Ascending aorta (tissue), 2 donors: ENCODE measurements around the gene CHD9. TPM values are rescaled to one million over a fixed set of nuclear protein-coding genes. Genes with fewer than 3 reads are reported as not detected.
"Not testable (repeated sequence)": the region's sequence is repeated elsewhere in the genome, so short reads cannot be mapped to it uniquely, and the experiment has no call there.

Experiments
- DNase-seq, 2 donors: peaks; one replicate each; pipeline ENCODE4 v3.0.0-alpha.2; 2019; ENCODE audit warnings: low spot score in 2 of 2
- H3K27ac ChIP-seq, 2 donors: fragments of 200-600 bp; sonication (generic); one replicate each; pipeline ENCODE4 v1.5.1; 2016 to 2017; ENCODE audit warnings: mild to moderate bottlenecking in 1 of 2
- H3K27me3 ChIP-seq: fragments of 200-600 bp; sonication (generic); one replicate; pipeline ENCODE4 v1.5.1; 2017
- H3K36me3 ChIP-seq, 2 donors: fragments of 200-600 bp; sonication (generic); one replicate each; pipeline ENCODE4 v1.5.1; 2016
- H3K4me1 ChIP-seq, 2 donors: fragments of 200-600 bp; sonication (generic); one replicate each; pipeline ENCODE4 v1.5.1; 2016 to 2017; ENCODE audit warnings: mild to moderate bottlenecking in 1 of 2
- H3K4me3 ChIP-seq, 2 donors: fragments of 200-600 bp; sonication (generic); one replicate each; pipeline ENCODE4 v1.5.1; 2016 to 2017; ENCODE audit warnings: mild to moderate bottlenecking in 1 of 2
- H3K9me3 ChIP-seq, 2 donors: fragments of 200-600 bp; sonication (generic); one replicate each; pipeline ENCODE4 v1.5.1; 2016
- CTCF ChIP-seq, 3 experiments: fragments of 200-600 bp in 2 of 3; fragments of 450-650 bp in 1 of 3; sonication (generic) in 2 of 3; IDR thresholded peaks; one replicate each; pipeline ENCODE4 v1.5.1; 2016 to 2019; ENCODE audit warnings: antibody characterized with exemption in 3 of 3, mild to moderate bottlenecking in 1 of 3, moderate library complexity in 1 of 3
- intact Hi-C: fragments of 100-400 bp; cut with DNase I; formaldehyde crosslinking; loops from one replicate; pipeline ENCODE4 v1.15.1; 2023
- total RNA-seq: library from RNA; depleted of rRNA; stranded (reverse); fragments of >200 nt; gene quantifications from one replicate; pipeline ENCODE4 v1.1.0, GENCODE V29; 2016

The CHD9 gene
- total RNA-seq, 1 donor from 2014 or later = 56.9 TPM

DNA sequence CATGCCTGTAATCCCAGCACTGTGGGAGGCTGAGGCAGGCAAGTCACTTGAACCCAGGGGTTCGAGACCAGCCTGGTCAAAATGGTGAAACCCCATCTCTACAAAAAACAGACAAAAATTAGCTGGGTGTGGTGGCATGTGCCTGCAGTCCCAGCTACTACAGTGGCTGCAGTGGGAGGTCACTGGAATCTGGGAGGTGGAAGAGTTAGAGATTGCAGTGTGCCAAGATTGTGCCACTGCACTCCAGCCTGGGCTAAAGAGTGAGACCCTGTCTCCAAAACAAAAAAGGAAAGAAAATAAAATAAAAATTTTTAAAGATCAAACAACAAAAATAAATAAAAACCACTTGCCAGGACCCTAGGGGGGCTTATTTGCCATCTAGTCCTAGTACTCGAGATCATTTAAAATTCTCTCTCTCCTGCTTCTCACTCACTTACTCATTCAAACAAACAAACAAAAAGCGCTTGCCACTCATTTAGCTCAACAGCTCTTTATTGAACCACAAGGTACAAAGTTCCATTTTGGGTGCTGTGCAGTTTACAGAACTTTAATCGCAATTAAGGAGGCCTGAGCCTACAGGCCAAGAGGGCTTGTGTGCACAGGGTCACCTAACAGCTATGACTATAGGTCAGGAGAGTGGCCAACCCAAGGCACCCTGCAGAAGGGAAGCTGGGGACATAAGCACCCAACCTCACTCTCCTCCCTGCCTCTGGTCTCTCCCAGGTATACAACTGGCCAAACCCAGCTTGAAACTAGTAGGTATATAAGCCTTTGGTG is 6.5 kb upstream of the CHD9 start:
- intact Hi-C loops = no loop called here
- Histone ChIP-seq H3K9me3 (no peaks in the 10 kb centered on the region), H3K27ac (no peak overlapping the region), H3K4me3 (no peak overlapping the region), H3K27me3 (no peaks in the 10 kb centered on the region), H3K4me1 (peaks cover 3 to 13% of the 10 kb centered on the region in 2 donors), H3K36me3 (no peaks in the 10 kb centered on the region)
- no peak for DNase-seq
- TF ChIP-seq CTCF (IDR thresholded peaks at IDR 0.05) = no peak

GRCh38 chr16:53051255-53051654 is 3.5 kb upstream of the CHD9 start:
- not testable (repeated sequence) for DNase-seq, H3K27ac ChIP-seq, H3K9me3 ChIP-seq, H3K4me3 ChIP-seq, H3K4me1 ChIP-seq, H3K27me3 ChIP-seq, H3K36me3 ChIP-seq
- intact Hi-C loops = loop anchor here (10.0 kb wide), 1 partner anchor 454 kb away; the partner anchor contains the start of gene AKTIP

DNA sequence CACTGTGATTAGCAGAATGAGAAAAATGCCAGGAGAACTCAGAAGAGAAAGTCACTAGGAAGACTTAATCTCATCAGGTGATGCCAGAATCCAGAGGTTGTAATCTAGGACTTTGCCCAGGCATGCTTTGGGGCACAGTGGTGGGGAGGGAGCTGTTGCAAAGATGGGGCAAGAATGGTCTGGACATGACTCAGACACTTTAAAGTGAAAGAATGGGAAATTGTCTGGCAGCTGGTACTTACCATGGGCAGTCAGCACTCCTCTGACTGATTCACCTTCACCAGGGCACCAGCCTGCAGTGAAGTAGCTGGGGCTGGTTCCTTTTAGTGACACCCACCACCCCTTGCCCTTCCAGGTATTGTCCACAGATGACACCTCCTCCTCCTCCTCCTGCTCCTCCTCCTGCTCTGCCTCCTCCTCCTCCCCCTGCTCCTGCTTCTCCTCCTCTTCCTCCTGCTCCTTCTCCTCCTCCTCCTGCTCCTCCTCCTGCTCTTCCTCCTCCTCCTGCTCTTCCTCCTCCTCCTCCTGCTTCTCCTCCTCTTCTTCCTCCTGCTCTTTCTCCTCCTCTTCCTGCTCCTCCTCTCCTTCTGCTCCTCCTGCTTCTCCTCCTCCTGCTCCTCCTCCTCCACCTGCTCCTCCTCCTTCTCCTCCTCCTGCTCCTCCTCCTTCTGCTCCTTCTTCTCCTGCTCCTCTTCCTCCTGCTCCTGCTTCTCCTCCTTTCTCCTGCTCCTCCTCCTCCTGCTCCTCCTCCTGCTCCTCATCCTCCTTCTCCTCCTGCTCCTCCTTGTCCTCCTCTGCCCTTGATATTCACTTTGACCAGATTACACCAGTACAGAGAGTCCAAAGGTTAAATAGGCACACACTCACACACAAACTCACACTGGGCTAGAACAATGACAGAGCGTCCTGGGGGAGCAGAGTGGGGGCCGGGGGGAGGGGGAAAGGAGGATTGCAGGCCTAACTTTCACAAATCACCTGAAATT is 2.0 kb upstream of the CHD9 start, which contains the start of gene CHD9NB:
Gene CHD9NB (minus strand): TSS at position 379 of the 983 bp plus-strand sequence. CDS start 8,739 bp downstream, outside the sequence.
- intact Hi-C loops = loop anchor here (10.0 kb wide), 1 partner anchor 452 kb away; the partner anchor contains the start of gene AKTIP
- H3K4me3 ChIP-seq = peak within 1 kb of the TSS in 1 of 2 donors; percentile 28

GRCh38 chr16:53053967-53054669 is 673 bp upstream of the CHD9 start:
- no peak for TF ChIP-seq CTCF (IDR thresholded peaks at IDR 0.05)
- H3K36me3 ChIP-seq = no peaks in the 10 kb centered on the region
- no peaks in the 10 kb centered on the region for H3K9me3 ChIP-seq
- peak overlapping the region; percentile 82 to 88 for H3K27ac ChIP-seq
- DNase-seq = no peak
- H3K4me3 ChIP-seq = peak overlapping the region; percentile 47 to 90
- H3K27me3 ChIP-seq = no peaks in the 10 kb centered on the region
- intact Hi-C loops = loop anchor here (2.0 to 10.0 kb wide), 6 partner anchors 27 to 451 kb away; partner anchors contain the start of gene AKTIP
- H3K4me1 ChIP-seq = peaks cover 0 to 14% of the 10 kb centered on the region in 2 donors

More for the DNA sequence above, 2.0 kb upstream of the CHD9 start, which contains the start of gene CHD9NB:
- no peaks in the 10 kb centered on the region for H3K9me3 ChIP-seq
- no peaks in the 10 kb centered on the region for H3K27me3 ChIP-seq
- H3K27ac ChIP-seq = peak within 1 kb of the TSS; percentile 20 to 43
- DNase-seq = peak in 1 of 2 donors; percentile 74
- H3K36me3 ChIP-seq = no peaks in the 10 kb centered on the region
- peaks cover 0 to 14% of the 10 kb centered on the region in 2 donors for H3K4me1 ChIP-seq
- no peak for TF ChIP-seq CTCF (IDR thresholded peaks at IDR 0.05)

- peaks cover 0 to 14% of the 10 kb centered on the region in 2 donors for H3K4me1 ChIP-seq
- peak overlapping the region; percentile 47 to 90 for H3K4me3 ChIP-seq
- intact Hi-C loops = loop anchor here (1.0 to 10.0 kb wide), 7 partner anchors 25 to 449 kb away; partner anchors contain the start of gene AKTIP
- H3K27me3 ChIP-seq = no peaks in the 10 kb centered on the region
- peak overlapping the region; percentile 82 to 88 for H3K27ac ChIP-seq
- no peaks in the 10 kb centered on the region for H3K36me3 ChIP-seq
- DNase-seq = no peak
- no peaks in the 10 kb centered on the region for H3K9me3 ChIP-seq
- no peak for TF ChIP-seq CTCF (IDR thresholded peaks at IDR 0.05)
Measured at GRCh38 chr16:53055541-53056391, 975 bp downstream of the CHD9 start.
